CD8-positive, alpha-beta memory T cell (primary cell): ENCODE measurements around the gene EIF4A3. TPM values are rescaled to one million over a fixed set of nuclear protein-coding genes. Genes with fewer than 3 reads are reported as not detected.

Experiments used
- CTCF ChIA-PET: fragments of 350-600 bp; sonication (Branson Sonifier 250); formaldehyde crosslinking; loops from one replicate; lab custom pipeline; 2021; ENCODE audit warnings: antibody characterized with exemption; lab: Charles Lee
- POLR2A ChIA-PET: fragments of 350-600 bp; sonication (Branson Sonifier 250); formaldehyde crosslinking; loops from one replicate; lab custom pipeline; 2021; ENCODE audit warnings: antibody characterized with exemption; lab: Charles Lee
- DNase-seq, 5 donors: peaks; one replicate each; pipeline versions ENCODE4 v3.0.0 to v3.0.0-alpha.2; 2020 to 2022; ENCODE audit warnings: mixed read lengths in 1 of 5
- H3K27ac ChIP-seq: one replicate; pipeline ENCODE4 v1.7.0; 2013; ENCODE audit warnings: low read depth, mild to moderate bottlenecking, low read length, moderate library complexity
- H3K27me3 ChIP-seq: 2 replicates; pipeline ENCODE4 v1.7.0; 2013; ENCODE audit warnings: low read length, mild to moderate bottlenecking; ENCODE audit not compliant: insufficient read depth, poor library complexity, severe bottlenecking
- H3K36me3 ChIP-seq: 2 replicates; pipeline ENCODE4 v1.7.0; 2013; ENCODE audit warnings: mild to moderate bottlenecking, low read length, moderate library complexity; ENCODE audit not compliant: insufficient read depth
- H3K4me1 ChIP-seq: 2 replicates; pipeline ENCODE4 v1.7.0; 2013; ENCODE audit warnings: mild to moderate bottlenecking, low read length, moderate library complexity; ENCODE audit not compliant: insufficient read depth
- H3K4me3 ChIP-seq: 2 replicates; pipeline ENCODE4 v1.7.0; 2013; ENCODE audit warnings: mild to moderate bottlenecking, low read length
- H3K9me3 ChIP-seq: 2 replicates; pipeline ENCODE4 v1.7.0; 2013; ENCODE audit warnings: mild to moderate bottlenecking, low read length
- H3K27ac Mint-ChIP-seq, 8 donors: one replicate each; pipeline ENCODE4 v1.8.0; 2020 to 2021; ENCODE audit warnings: mixed read lengths in 8 of 8, mild to moderate bottlenecking in 6 of 8, inconsistent platforms in 3 of 8, moderate library complexity in 3 of 8
- H3K27me3 Mint-ChIP-seq, 2 donors: one replicate each; pipeline ENCODE4 v1.8.0; 2020 to 2021; ENCODE audit warnings: mixed read lengths in 2 of 2, mild to moderate bottlenecking in 1 of 2, moderate library complexity in 1 of 2
- H3K36me3 Mint-ChIP-seq, 3 donors: one replicate each; pipeline ENCODE4 v1.8.0; 2020 to 2021; ENCODE audit warnings: mixed read lengths in 3 of 3, inconsistent platforms in 1 of 3, mild to moderate bottlenecking in 1 of 3
- H3K4me1 Mint-ChIP-seq, 3 donors: one replicate each; pipeline ENCODE4 v1.8.0; 2020 to 2021; ENCODE audit warnings: mixed read lengths in 3 of 3, inconsistent platforms in 1 of 3, mild to moderate bottlenecking in 1 of 3
- H3K4me3 Mint-ChIP-seq, 7 donors: one replicate each; pipeline ENCODE4 v1.8.0; 2020 to 2021; ENCODE audit warnings: mixed read lengths in 7 of 7, mild to moderate bottlenecking in 6 of 7, moderate library complexity in 4 of 7, inconsistent platforms in 2 of 7
- H3K9me3 Mint-ChIP-seq, 5 donors: one replicate each; pipeline ENCODE4 v1.8.0; 2020 to 2022; ENCODE audit warnings: mixed read lengths in 5 of 5, mild to moderate bottlenecking in 3 of 5, moderate library complexity in 2 of 5, inconsistent platforms in 1 of 5
- polyA plus RNA-seq: library from polyadenylated mRNA; unstranded; fragments of 300-500 nt; fragmentation: Illumina TruSeq; gene quantifications from one replicate; pipeline ENCODE4 v1.2.3, GENCODE V29; 2021
- total RNA-seq, 2 experiments: library from RNA; stranded (reverse); gene quantifications; one replicate each; pipeline ENCODE4 v1.2.3, GENCODE V29; 2021

Gene EIF4A3
- total and polyA plus RNA-seq, 3 experiments from 2014 or later, result 77.6 to 181 (median 174) TPM

DNA sequence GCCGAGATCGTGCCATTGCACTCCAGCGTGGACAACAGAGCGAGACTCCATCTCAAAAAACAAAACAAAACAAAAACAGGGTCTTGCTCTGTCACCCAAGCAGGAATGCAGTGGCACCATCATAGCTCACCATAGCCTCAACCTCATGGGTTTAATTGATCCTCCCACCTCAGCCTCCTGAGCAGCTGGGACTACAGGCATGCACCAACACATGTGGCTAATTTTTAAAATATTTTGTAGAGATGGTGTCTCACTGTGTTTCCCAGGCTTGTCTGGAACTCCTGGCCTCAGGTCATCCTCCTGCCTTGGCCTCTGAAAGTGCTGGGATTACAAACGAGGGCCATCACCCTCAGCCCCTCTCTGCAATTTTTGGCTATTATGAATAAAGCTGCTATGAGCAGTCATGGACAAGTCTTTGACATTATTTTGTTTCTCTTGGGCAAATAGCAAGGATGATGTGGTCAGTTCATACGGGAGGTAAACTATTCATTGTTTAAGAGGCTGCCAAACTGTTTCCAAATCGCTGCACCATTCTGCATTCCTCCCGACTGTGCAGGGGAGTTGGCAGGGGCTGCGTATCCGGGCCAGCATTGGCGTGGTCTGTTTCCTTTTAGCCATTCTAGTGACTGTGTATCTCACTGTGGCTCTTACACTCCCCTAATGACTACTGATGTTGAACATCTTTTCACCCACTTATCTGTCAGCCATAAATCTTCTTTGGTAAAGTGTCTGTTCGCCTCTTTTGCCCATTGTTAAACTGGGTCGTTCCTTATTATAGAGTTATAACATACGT, 21.1 kb downstream of the EIF4A3 start:
- Histone ChIP-seq H3K9me3 (no peaks in the 10 kb centered on the region), H3K27me3 (peaks cover 5% of the 10 kb centered on the region), H3K27ac (no peak overlapping the region), H3K36me3 (no peaks in the 10 kb centered on the region), H3K4me1 (no peaks in the 10 kb centered on the region), H3K4me3 (no peak overlapping the region)
- Mint-ChIP-seq H3K9me3 (no peaks in the 10 kb centered on the region), H3K4me1 (no peaks in the 10 kb centered on the region), H3K27me3 (peaks cover 5 to 10% of the 10 kb centered on the region in 2 donors), H3K36me3 (no peaks in the 10 kb centered on the region), H3K27ac (no peak overlapping the region), H3K4me3 (no peak overlapping the region)
- ChIA-PET CTCF (no interaction called here), POLR2A (no interaction called here)
- DNase-seq, result no peak

DNA sequence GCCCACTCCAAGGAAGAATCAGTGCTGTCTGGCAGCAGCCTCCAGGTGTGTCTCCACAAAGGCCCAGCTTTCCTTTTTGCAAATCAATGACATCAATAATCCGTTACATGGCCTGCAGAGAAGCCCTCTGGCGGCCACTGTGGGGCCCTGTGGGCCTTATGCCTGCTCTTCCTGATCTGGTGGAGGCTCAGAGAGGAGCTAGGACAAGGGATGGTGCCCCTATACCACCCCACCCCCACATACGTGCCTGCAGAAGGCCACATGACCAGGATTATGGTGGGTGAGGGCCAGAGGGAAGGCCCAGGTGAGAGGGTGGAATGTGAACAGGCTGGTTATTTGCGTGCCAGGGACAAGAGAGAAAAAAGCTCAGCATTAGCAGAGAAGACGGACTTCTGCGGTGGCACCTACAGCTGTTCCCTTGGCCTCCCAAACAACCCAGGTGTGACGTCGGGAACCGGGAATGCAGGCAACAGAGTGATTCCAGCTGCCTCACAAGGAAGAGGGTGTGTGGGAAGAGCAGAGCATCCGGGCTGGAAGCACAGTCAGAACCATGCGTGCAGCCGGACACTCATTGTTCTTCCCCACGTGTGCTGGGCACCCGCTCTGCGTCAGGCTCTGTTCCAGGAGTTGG, 22.5 kb downstream of the EIF4A3 start:
- Mint-ChIP-seq H3K4me1 (no peaks in the 10 kb centered on the region), H3K27ac (no peak overlapping the region)
- no peak for DNase-seq

DNA sequence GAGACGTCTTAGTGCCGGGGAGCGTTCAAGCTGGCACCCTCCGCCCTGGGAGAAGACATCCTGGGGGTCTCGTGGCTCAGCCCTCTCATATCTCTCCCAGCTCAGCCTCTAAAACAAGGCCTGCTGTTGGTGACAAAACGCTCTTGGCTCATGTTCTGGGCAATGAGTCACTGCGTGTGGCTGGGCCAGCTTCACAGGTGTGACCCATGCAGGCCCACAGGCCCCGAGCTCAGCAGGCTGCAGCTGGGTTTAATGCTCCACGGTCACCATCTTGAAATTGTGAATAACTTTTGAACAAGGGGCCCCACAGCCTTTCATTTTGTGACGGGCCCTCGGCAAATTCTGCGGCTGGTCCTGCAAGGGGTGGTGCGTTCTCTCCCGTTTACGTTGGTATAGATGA, 23.1 kb downstream of the EIF4A3 start:
- Histone ChIP-seq H3K9me3 (no peaks in the 10 kb centered on the region), H3K27me3 (peaks cover 5% of the 10 kb centered on the region), H3K36me3 (no peaks in the 10 kb centered on the region), H3K4me3 (no peak overlapping the region), H3K4me1 (no peaks in the 10 kb centered on the region), H3K27ac (no peak overlapping the region)
- no peak for DNase-seq
- Mint-ChIP-seq H3K4me1 (no peaks in the 10 kb centered on the region), H3K9me3 (no peaks in the 10 kb centered on the region), H3K27me3 (peaks cover 5 to 10% of the 10 kb centered on the region in 2 donors), H3K36me3 (no peaks in the 10 kb centered on the region), H3K4me3 (no peak overlapping the region), H3K27ac (no peak overlapping the region)
- ChIA-PET CTCF (no interaction called here), POLR2A (no interaction called here)

More for the DNA sequence above, 22.5 kb downstream of the EIF4A3 start:
- no peaks in the 10 kb centered on the region for H3K9me3 Mint-ChIP-seq
- H3K36me3 Mint-ChIP-seq, result no peaks in the 10 kb centered on the region
- ChIA-PET POLR2A (no interaction called here), CTCF (interaction anchor here (1.0 kb wide), 1 partner anchor 10 kb away, joined by 3 read pairs; no protein-coding TSS in a partner anchor)
- no peaks in the 10 kb centered on the region for H3K4me1 ChIP-seq
- peaks cover 5 to 10% of the 10 kb centered on the region in 2 donors for H3K27me3 Mint-ChIP-seq
- no peak overlapping the region for H3K27ac ChIP-seq
- peak overlapping the region in 1 of 7 donors; percentile 13 for H3K4me3 Mint-ChIP-seq
- no peaks in the 10 kb centered on the region for H3K36me3 ChIP-seq
- peaks cover 5% of the 10 kb centered on the region for H3K27me3 ChIP-seq
- H3K9me3 ChIP-seq, result no peaks in the 10 kb centered on the region
- H3K4me3 ChIP-seq, result no peak overlapping the region

DNA sequence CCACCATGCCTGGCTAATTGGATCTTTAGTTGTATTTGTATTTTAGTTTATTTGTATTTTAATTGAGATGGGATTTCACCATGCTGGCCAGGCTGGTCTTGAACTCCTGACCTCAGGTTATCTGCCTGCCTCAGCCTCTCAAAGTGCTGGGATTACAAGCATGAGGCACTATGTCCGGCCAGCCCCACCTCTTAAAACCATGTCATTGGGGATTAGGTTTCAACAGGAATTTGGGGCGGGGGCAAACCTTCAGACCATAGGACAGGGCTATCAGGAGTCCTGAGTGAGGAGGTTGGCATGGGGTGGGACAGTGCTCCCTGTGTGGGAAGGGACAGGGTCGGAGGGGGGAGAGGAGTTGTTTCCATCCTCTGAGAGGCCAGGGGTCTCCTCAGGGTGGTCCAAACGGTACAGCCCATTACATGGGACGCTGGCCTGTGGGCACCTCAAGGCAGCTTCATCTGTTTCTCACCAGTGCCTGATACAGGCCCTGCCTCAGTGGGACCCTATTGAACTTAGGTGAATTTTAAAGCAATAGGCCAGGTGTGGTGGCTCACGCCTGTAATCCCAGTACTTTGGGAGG, 23.9 kb downstream of the EIF4A3 start:
- Histone ChIP-seq H3K36me3 (no peaks in the 10 kb centered on the region), H3K27me3 (peaks cover 5% of the 10 kb centered on the region), H3K27ac (no peak overlapping the region), H3K9me3 (no peaks in the 10 kb centered on the region), H3K4me1 (no peaks in the 10 kb centered on the region), H3K4me3 (no peak overlapping the region)
- CTCF ChIA-PET, result no interaction called here
- H3K27ac Mint-ChIP-seq, result no peak overlapping the region
- POLR2A ChIA-PET, result no interaction called here
- DNase-seq, result no peak
- no peaks in the 10 kb centered on the region for H3K36me3 Mint-ChIP-seq
- H3K27me3 Mint-ChIP-seq, result peaks cover 3 to 10% of the 10 kb centered on the region in 2 donors
- H3K4me1 Mint-ChIP-seq, result no peaks in the 10 kb centered on the region
- H3K9me3 Mint-ChIP-seq, result no peaks in the 10 kb centered on the region
- no peak overlapping the region for H3K4me3 Mint-ChIP-seq

DNA sequence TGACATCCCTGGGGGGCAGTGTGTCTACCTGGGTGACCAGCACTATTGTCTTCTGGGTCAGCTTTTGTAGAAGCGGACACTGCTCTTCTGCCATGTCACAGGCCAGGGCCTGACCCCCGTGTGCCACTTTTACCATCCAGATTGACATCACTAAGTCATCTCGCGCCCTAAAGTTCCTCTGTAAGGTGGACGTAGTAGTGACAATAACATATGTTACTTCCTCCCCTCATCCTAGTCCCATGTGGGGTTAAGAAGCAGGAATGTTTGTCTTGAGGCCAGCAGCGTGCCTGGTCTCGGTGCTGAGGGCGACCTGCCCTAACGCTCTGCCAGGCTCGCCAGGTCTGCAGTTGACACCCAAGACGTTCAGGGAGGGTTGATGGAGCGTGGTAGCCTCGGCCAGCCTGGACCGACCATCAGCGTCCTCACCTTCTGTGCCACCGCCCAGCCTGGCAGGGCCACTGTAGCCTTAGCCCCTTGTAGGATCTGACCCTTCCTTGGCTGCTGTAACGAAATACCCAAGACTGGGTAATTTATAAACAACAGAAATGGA, 24.8 kb downstream of the EIF4A3 start:
- ChIA-PET CTCF (no interaction called here), POLR2A (no interaction called here)
- no peaks in the 10 kb centered on the region for H3K36me3 ChIP-seq
- Mint-ChIP-seq H3K27me3 (peaks cover 3 to 10% of the 10 kb centered on the region in 2 donors), H3K4me3 (no peak overlapping the region), H3K4me1 (no peaks in the 10 kb centered on the region), H3K27ac (no peak overlapping the region), H3K36me3 (no peaks in the 10 kb centered on the region), H3K9me3 (no peaks in the 10 kb centered on the region)
- no peaks in the 10 kb centered on the region for H3K4me1 ChIP-seq
- peaks cover 5% of the 10 kb centered on the region for H3K27me3 ChIP-seq
- no peak overlapping the region for H3K27ac ChIP-seq
- H3K4me3 ChIP-seq, result no peak overlapping the region
- H3K9me3 ChIP-seq, result no peaks in the 10 kb centered on the region
- DNase-seq, result no peak

DNA sequence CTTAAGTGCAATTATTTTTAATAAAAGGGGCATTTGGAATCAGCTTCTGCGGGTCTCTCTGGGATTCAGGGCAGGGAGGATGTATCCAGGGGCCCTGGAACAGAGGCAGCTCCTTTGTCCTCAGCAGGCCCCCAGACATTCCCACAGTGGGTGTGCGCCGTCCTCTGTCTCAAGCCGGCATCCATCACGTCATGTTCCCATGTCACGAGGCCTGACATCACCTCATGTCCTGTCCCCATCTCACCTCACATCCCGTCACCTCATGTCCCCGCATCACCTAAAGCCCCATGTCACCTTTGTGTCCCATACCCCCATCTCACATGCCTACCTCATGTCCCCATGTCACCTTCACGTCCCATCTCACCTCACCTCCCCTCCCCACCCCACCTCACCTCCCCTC, 27.1 kb downstream of the EIF4A3 start:
- no peaks in the 10 kb centered on the region for H3K4me1 ChIP-seq
- no peak overlapping the region for H3K4me3 ChIP-seq
- H3K36me3 ChIP-seq, result no peaks in the 10 kb centered on the region
- H3K36me3 Mint-ChIP-seq, result no peaks in the 10 kb centered on the region
- no peak overlapping the region for H3K27ac Mint-ChIP-seq
- H3K9me3 Mint-ChIP-seq, result peaks cover 0 to 3% (median 0%) of the 10 kb centered on the region in 5 donors
- peaks cover 0 to 2% (median 0%) of the 10 kb centered on the region in 3 donors for H3K4me1 Mint-ChIP-seq
- no peak for DNase-seq
- ChIA-PET POLR2A (no interaction called here), CTCF (no interaction called here)
- H3K9me3 ChIP-seq, result no peaks in the 10 kb centered on the region
- H3K27me3 ChIP-seq, result no peaks in the 10 kb centered on the region
- H3K4me3 Mint-ChIP-seq, result no peak overlapping the region
- peaks cover 0 to 2% of the 10 kb centered on the region in 2 donors for H3K27me3 Mint-ChIP-seq
- no peak overlapping the region for H3K27ac ChIP-seq

DNA sequence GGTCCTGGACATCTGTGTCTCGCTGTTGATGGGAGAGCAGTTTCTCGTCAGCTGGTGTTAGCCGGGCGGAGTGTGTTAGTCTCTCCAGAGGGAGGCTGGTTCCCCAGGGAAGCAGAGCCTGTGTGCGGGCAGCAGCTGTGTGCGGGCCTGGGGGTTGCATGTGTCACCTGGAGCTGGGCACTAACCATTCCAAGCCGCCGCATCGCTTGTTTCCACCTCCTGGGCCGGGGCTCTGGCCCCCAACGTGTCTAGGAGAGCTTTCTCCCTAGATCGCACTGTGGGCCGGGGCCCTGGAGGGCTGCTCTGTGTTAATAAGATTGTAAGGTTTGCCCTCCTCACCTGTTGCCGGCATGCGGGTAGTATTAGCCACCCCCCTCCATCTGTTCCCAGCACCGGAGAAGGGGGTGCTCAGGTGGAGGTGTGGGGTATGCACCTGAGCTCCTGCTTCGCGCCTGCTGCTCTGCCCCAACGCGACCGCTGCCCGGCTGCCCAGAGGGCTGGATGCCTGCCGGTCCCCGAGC, 27.6 kb downstream of the EIF4A3 start:
- Mint-ChIP-seq H3K27me3 (peaks cover 0 to 2% of the 10 kb centered on the region in 2 donors), H3K9me3 (peaks cover 0 to 3% (median 0%) of the 10 kb centered on the region in 5 donors), H3K4me3 (no peak overlapping the region), H3K4me1 (peaks cover 0 to 7% (median 0%) of the 10 kb centered on the region in 3 donors), H3K36me3 (no peaks in the 10 kb centered on the region), H3K27ac (no peak overlapping the region)
- Histone ChIP-seq H3K4me3 (no peak overlapping the region), H3K27me3 (no peaks in the 10 kb centered on the region), H3K36me3 (no peaks in the 10 kb centered on the region), H3K4me1 (no peaks in the 10 kb centered on the region), H3K27ac (no peak overlapping the region), H3K9me3 (no peaks in the 10 kb centered on the region)
- ChIA-PET POLR2A (no interaction called here), CTCF (no interaction called here)
- DNase-seq, result no peak
